ENCODE data around the gene EEF1G. TPM values are rescaled to one million over a fixed set of nuclear protein-coding genes. Genes with fewer than 3 reads are reported as not detected.

EEF1G gene
- total and polyA plus RNA-seq, 2 of the 13 experiments (the other 11 are each of a cell fraction or from before 2014, with no cell fraction given) = 1,787 to 2,144 TPM

DNA sequence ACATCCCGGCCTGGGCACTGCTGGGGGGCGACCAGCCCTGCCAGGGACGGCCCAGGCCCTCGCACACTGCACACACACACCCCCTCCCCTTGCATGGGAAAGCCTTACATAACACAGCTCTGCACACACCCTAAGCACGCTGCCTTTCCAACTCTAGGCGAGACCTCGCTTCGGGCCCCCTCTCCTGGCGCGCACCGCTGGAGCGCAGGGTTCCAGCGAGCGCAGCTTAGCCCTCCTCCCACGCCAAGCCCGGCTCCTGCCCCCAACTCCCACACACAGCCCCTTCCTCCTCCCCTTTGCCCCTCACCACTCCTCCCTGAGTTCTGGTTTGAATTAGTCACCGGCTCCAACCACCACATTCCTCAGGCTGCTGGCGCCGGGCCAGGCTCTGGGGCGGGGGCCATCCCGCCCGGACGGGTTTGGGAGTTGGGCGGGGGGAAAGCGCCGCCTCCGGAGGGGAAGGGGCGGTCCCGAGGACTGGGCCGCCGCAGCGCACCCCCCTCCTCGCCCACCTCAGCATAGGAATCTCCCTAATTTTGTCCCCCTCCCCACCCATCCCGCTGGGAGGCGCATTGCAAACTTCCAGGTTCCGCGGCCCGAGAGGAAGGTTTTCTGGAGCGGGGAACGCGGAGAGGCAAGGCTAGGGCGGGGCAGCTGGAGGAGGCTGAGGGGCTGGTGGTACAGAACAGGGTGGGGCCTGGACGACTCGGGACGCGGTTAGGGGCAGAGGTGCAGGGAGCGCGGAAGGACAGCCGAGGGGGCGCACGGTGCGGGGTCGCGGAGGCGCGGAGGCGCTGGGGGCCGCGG, 28.1 kb downstream of the EEF1G start (continued):
- TF ChIP-seq, protein P1, sequence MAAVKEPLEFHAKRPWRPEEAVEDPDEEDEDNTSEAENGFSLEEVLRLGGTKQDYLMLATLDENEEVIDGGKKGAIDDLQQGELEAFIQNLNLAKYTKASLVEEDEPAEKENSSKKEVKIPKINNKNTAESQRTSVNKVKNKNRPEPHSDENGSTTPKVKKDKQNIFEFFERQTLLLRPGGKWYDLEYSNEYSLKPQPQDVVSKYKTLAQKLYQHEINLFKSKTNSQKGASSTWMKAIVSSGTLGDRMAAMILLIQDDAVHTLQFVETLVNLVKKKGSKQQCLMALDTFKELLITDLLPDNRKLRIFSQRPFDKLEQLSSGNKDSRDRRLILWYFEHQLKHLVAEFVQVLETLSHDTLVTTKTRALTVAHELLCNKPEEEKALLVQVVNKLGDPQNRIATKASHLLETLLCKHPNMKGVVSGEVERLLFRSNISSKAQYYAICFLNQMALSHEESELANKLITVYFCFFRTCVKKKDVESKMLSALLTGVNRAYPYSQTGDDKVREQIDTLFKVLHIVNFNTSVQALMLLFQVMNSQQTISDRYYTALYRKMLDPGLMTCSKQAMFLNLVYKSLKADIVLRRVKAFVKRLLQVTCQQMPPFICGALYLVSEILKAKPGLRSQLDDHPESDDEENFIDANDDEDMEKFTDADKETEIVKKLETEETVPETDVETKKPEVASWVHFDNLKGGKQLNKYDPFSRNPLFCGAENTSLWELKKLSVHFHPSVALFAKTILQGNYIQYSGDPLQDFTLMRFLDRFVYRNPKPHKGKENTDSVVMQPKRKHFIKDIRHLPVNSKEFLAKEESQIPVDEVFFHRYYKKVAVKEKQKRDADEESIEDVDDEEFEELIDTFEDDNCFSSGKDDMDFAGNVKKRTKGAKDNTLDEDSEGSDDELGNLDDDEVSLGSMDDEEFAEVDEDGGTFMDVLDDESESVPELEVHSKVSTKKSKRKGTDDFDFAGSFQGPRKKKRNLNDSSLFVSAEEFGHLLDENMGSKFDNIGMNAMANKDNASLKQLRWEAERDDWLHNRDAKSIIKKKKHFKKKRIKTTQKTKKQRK (IDR thresholded peaks at IDR 0.05; ENCODE audit: low read length) = no peak
- TF ChIP-seq CHD2 (IDR thresholded peaks at IDR 0.05; ENCODE audit: low read depth, low read length) (no peak), ZFP36 (IDR thresholded peaks at IDR 0.05; ENCODE audit: borderline replicate concordance, low read depth, low read length, partially characterized antibody) (no peak), MYC (CRISPR knock-in tag; IDR thresholded peaks at IDR 0.05; ENCODE audit: borderline replicate concordance) (peak; percentile 87), HES4 (CRISPR knock-in tag; IDR thresholded peaks at IDR 0.05; ENCODE audit: borderline replicate concordance) (peak; percentile 17; the same call in 1 of the 2 replicates), REXO4 (CRISPR knock-in tag; IDR thresholded peaks at IDR 0.05; ENCODE audit: borderline replicate concordance) (no peak), PLRG1 (conservative IDR thresholded peaks at IDR 0.05) (no peak), MTF1 (CRISPR knock-in tag; IDR thresholded peaks at IDR 0.05) (no peak), KMT2B (CRISPR knock-in tag; IDR thresholded peaks at IDR 0.05) (no peak), ZNF367 (CRISPR knock-in tag; IDR thresholded peaks at IDR 0.05; ENCODE audit: borderline replicate concordance) (no peak), ZNF709 (CRISPR knock-in tag; IDR thresholded peaks at IDR 0.05) (peak; percentile 71), SP2 (CRISPR knock-in tag; IDR thresholded peaks at IDR 0.05) (0 out of 2 replicates have a peak, but pooled peaks have one; percentile 18), GATA4 (IDR thresholded peaks at IDR 0.05; ENCODE audit: borderline replicate concordance, low read depth) (no peak), SMYD3 (CRISPR knock-in tag; IDR thresholded peaks at IDR 0.05) (no peak), TGIF2 (CRISPR knock-in tag; IDR thresholded peaks at IDR 0.05) (no peak), ZNF747 (CRISPR knock-in tag; IDR thresholded peaks at IDR 0.05; ENCODE audit: borderline replicate concordance) (no peak; the same call in 1 of the 2 replicates), ZNF674 (CRISPR knock-in tag; IDR thresholded peaks at IDR 0.05; ENCODE audit: low read depth) (no peak), NR2C2 (CRISPR knock-in tag; IDR thresholded peaks at IDR 0.05; ENCODE audit: borderline replicate concordance) (0 out of 2 replicates have a peak, but pooled peaks have one; percentile 29)
- TF ChIP-seq, protein P2, sequence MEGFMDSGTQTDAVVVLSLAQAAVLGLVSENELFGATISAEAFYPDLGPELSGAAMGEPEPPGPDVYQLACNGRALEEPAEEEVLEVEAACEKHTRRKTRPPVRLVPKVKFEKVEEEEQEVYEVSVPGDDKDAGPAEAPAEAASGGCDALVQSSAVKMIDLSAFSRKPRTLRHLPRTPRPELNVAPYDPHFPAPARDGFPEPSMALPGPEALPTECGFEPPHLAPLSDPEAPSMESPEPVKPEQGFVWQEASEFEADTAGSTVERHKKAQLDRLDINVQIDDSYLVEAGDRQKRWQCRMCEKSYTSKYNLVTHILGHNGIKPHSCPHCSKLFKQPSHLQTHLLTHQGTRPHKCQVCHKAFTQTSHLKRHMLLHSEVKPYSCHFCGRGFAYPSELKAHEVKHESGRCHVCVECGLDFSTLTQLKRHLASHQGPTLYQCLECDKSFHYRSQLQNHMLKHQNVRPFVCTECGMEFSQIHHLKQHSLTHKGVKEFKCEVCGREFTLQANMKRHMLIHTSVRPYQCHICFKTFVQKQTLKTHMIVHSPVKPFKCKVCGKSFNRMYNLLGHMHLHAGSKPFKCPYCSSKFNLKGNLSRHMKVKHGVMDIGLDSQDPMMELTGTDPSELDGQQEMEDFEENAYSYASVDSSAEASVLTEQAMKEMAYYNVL (CRISPR knock-in tag; IDR thresholded peaks at IDR 0.05; ENCODE audit: borderline replicate concordance) = no peak
- TF ChIP-seq, protein P3, sequence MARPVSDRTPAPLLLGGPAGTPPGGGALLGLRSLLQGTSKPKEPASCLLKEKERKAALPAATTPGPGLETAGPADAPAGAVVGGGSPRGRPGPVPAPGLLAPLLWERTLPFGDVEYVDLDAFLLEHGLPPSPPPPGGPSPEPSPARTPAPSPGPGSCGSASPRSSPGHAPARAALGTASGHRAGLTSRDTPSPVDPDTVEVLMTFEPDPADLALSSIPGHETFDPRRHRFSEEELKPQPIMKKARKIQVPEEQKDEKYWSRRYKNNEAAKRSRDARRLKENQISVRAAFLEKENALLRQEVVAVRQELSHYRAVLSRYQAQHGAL (CRISPR knock-in tag; IDR thresholded peaks at IDR 0.05; ENCODE audit: not compliant biosample characterization) = no peak
- TF ChIP-seq, protein P4, sequence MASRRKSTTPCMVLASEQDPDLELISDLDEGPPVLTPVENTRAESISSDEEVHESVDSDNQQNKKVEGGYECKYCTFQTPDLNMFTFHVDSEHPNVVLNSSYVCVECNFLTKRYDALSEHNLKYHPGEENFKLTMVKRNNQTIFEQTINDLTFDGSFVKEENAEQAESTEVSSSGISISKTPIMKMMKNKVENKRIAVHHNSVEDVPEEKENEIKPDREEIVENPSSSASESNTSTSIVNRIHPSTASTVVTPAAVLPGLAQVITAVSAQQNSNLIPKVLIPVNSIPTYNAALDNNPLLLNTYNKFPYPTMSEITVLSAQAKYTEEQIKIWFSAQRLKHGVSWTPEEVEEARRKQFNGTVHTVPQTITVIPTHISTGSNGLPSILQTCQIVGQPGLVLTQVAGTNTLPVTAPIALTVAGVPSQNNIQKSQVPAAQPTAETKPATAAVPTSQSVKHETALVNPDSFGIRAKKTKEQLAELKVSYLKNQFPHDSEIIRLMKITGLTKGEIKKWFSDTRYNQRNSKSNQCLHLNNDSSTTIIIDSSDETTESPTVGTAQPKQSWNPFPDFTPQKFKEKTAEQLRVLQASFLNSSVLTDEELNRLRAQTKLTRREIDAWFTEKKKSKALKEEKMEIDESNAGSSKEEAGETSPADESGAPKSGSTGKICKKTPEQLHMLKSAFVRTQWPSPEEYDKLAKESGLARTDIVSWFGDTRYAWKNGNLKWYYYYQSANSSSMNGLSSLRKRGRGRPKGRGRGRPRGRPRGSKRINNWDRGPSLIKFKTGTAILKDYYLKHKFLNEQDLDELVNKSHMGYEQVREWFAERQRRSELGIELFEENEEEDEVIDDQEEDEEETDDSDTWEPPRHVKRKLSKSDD (CRISPR knock-in tag; IDR thresholded peaks at IDR 0.05; ENCODE audit: low read depth) = 0 out of 2 replicates have a peak, but pooled peaks have one; percentile 17

All from HepG2 (cell line).